Activated CD8-positive, alpha-beta memory T cell treated with anti-CD3 and anti-CD28 coated beads, Interleukin-2, amount 10 ng/mL, durations not matched to agents 7 days and 5 days (primary cell): ENCODE data around the gene MAB21L4. TPM values are rescaled to one million over a fixed set of nuclear protein-coding genes. Genes with fewer than 3 reads are reported as not detected.

ENCODE experiments used
- ATAC-seq: fragments of 150-1000 bp; cut with Tn5 transposase; one replicate; pipeline ENCODE4 v1.10.0; 2021; ENCODE audit warnings: moderate library complexity
- CTCF ChIA-PET: fragments of 350-600 bp; sonication (Branson Sonifier 250); formaldehyde crosslinking; loops from one replicate; lab custom pipeline; 2021; ENCODE audit warnings: antibody characterized with exemption; lab: Charles Lee
- DNase-seq: peaks from one replicate; pipeline ENCODE4 v3.0.0-alpha.2; 2020
- H3K27ac Mint-ChIP-seq: one replicate; pipeline ENCODE4 v1.8.0; 2021; ENCODE audit warnings: mild to moderate bottlenecking, mixed read lengths
- H3K27me3 Mint-ChIP-seq: one replicate; pipeline ENCODE4 v1.8.0; 2021; ENCODE audit warnings: mixed read lengths
- H3K36me3 Mint-ChIP-seq: one replicate; pipeline ENCODE4 v1.8.0; 2021; ENCODE audit warnings: mild to moderate bottlenecking, mixed read lengths
- H3K4me1 Mint-ChIP-seq: one replicate; pipeline ENCODE4 v1.8.0; 2021; ENCODE audit warnings: mixed read lengths
- H3K4me3 Mint-ChIP-seq: one replicate; pipeline ENCODE4 v1.8.0; 2021; ENCODE audit warnings: mild to moderate bottlenecking, moderate library complexity, mixed read lengths
- H3K9me3 Mint-ChIP-seq: one replicate; pipeline ENCODE4 v1.8.0; 2022; ENCODE audit warnings: low read depth, mixed read lengths
- total RNA-seq, 2 experiments: library from RNA; stranded (reverse); gene quantifications; one replicate each; pipeline ENCODE4 v1.2.3, GENCODE V29; 2021

Gene MAB21L4
- total RNA-seq, 2 experiments from 2014 or later: not detected

GRCh38 chr2:240898731-240899467 lies 2.9 kb upstream of the MAB21L4 start:
- H3K4me3 Mint-ChIP-seq: no peak overlapping the region
- ATAC-seq (no peak), DNase-seq (no peak)
- CTCF ChIA-PET: no interaction called here
- no peaks in the 10 kb centered on the region for H3K27me3 Mint-ChIP-seq
- H3K4me1 Mint-ChIP-seq: no peaks in the 10 kb centered on the region
- H3K36me3 Mint-ChIP-seq: no peaks in the 10 kb centered on the region
- H3K27ac Mint-ChIP-seq: no peak overlapping the region
- no peaks in the 10 kb centered on the region for H3K9me3 Mint-ChIP-seq

DNA sequence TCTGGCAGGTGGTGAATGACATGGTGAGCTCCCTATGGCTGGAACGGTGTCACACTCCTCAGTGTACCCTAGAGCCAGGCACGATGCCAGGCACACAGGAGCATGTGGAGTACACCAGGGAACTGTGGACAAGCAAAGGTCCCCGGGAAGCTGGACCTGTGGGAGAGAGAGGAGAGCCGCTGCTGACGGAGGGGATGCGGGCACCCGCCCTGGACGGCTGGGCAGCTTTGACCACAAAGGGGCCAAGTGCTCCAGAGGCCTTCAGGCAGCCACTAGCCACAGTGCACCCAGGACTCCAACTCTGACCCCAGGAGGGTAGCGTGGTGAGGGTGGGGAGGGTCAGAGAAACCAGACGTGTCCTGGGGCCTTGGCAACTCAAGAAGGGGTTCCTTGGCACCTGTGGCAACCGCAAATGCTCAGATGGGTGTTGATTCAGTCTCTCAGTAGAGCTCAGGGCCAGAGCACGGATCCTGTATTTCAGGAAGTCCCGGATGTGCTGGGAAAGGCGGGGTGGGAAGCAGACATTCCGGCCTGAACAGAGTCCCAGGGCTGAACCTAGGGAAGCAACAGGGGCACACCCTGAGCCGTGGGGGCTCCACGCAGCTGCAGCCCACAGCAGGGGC lies 2.3 kb upstream of the MAB21L4 start:
- Mint-ChIP-seq H3K27ac (no peak overlapping the region), H3K27me3 (no peaks in the 10 kb centered on the region), H3K36me3 (no peaks in the 10 kb centered on the region), H3K9me3 (no peaks in the 10 kb centered on the region), H3K4me3 (no peak overlapping the region), H3K4me1 (no peaks in the 10 kb centered on the region)
- CTCF ChIA-PET: no interaction called here
- DNase-seq: no peak
- no peak for ATAC-seq

DNA sequence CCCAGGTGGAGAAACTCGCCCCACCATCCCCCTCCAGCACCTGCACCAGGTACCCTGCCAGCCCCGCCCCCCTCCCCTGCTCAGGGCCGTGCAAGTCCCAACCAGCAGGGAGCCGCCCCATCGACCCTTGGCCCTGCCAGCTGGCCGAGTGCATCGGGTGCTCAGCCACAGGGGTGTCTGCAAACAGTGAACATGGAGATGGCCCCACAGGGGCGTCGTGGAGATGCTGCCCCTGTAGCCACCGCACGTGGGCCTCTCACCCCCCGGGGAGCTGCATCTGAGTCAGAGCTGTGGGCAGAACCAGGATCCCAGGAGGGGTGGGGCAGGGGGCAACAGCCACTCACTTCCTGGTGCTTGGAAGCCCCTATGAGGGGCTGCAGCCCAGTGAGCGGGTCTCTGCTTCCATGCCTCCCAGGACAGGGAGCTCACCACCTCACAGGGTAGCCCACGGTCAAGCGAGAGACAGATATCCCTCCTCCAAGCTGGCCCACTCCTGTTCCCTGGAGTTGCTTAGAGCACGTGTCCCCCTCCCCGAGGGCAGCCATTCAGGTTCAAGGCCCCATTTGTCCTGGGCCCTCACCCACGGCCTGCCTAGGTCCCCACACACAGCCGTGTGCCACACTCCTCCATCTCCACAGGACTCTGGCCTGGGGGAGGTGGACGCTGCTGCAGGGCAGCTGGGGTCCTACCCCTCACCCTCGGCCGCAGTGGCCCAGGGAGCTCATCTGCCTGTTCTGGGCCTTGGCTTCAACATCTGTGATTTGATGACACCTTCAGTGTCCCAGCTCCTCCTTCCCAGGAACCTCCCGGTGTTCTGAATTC lies 1.1 kb upstream of the MAB21L4 start:
- CTCF ChIA-PET: interaction anchor here (1.3 kb wide), 1 partner anchor 18 kb away, joined by 4 read pairs; no protein-coding TSS in a partner anchor
- Mint-ChIP-seq H3K27me3 (no peaks in the 10 kb centered on the region), H3K27ac (no peak overlapping the region), H3K9me3 (no peaks in the 10 kb centered on the region), H3K4me1 (no peaks in the 10 kb centered on the region), H3K36me3 (no peaks in the 10 kb centered on the region), H3K4me3 (no peak overlapping the region)
- DNase-seq (no peak), ATAC-seq (no peak)

DNA sequence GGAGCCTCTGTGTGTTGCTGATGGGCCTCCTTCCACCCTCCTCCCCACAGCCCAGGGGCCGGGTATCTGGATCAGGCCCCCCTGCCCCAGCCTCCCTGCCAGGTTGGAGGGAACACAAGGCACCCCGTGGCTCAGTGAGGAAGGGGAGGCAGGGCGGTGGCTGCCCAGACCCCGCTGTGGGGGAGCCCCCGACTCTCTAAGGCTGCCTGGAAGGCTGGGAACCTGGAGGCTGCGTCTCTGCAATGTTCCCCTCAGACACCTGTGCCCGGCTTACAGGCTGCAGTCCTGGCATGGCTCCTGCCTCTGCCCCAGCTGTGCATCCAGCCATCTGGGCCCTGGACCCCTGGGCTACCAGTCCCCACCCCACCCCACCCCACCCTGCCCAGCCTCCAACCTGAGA lies 438 bp upstream of the MAB21L4 start:
- H3K4me3 Mint-ChIP-seq: no peak overlapping the region
- H3K9me3 Mint-ChIP-seq: no peaks in the 10 kb centered on the region
- ATAC-seq (no peak), DNase-seq (no peak)
- H3K27me3 Mint-ChIP-seq: no peaks in the 10 kb centered on the region
- CTCF ChIA-PET: interaction anchor here (1.3 kb wide), 1 partner anchor 18 kb away, joined by 4 read pairs; no protein-coding TSS in a partner anchor
- no peaks in the 10 kb centered on the region for H3K36me3 Mint-ChIP-seq
- H3K27ac Mint-ChIP-seq: no peak overlapping the region
- no peaks in the 10 kb centered on the region for H3K4me1 Mint-ChIP-seq

DNA sequence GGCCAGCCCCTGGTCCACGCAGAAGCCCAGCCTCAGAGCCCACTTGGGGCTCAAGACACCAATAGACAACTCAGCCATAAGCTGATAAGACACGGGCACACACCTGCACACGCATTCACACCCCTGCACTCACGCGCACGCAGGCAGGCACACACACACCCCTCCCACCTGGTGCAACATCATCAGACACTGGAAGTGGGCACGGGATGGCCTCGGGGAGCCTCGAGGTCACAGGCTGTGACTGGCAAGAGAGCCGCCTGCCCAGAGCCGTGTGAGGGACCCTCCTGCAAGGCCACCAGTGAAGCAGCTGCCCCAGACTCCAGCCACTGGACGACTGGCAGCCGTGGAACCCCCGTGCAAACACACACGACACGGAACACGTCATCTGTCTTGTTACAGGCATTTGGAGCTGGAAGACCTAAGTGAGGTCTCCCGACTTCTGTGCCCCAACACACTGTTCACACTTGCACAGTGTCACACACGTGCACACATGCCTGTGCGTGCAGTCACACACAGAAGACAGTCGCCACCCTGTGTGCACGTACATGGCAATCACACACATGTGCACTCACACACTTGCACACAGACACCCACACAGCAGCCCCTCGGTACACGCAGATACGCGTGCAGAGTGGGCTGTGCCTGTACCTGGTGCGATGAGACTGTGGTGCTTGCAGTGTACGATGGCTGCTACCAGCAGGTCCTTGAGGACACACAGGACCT lies 959 bp downstream of the MAB21L4 start:
- CTCF ChIA-PET: no interaction called here
- no peak for DNase-seq
- H3K36me3 Mint-ChIP-seq: no peaks in the 10 kb centered on the region
- no peak overlapping the region for H3K4me3 Mint-ChIP-seq
- H3K27me3 Mint-ChIP-seq: no peaks in the 10 kb centered on the region
- no peak overlapping the region for H3K27ac Mint-ChIP-seq
- no peak for ATAC-seq
- H3K4me1 Mint-ChIP-seq: no peaks in the 10 kb centered on the region
- H3K9me3 Mint-ChIP-seq: no peaks in the 10 kb centered on the region

DNA sequence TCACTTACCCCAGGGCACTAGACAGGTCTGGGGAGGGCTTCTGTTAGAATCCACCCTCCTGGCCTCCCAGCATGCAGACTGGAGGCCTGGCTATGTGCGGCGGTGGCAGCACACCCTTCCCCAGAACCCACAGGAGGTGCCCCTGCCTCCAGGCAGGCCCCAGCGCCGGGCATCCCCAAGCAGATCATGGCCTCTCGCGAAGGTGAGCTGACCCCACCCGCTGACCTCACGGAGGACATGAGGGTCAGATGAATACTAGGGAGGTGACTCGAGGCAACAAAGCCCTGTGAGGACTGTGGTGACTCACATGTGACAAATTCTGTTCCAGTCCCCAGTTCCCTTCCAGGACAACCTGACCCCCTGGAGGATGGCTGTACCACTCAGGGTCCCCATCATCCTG lies 1.9 kb downstream of the MAB21L4 start:
- H3K27me3 Mint-ChIP-seq: no peaks in the 10 kb centered on the region
- ATAC-seq (no peak), DNase-seq (no peak)
- no peak overlapping the region for H3K27ac Mint-ChIP-seq
- CTCF ChIA-PET: no interaction called here
- no peak overlapping the region for H3K4me3 Mint-ChIP-seq
- no peaks in the 10 kb centered on the region for H3K36me3 Mint-ChIP-seq
- no peaks in the 10 kb centered on the region for H3K4me1 Mint-ChIP-seq
- no peaks in the 10 kb centered on the region for H3K9me3 Mint-ChIP-seq

DNA sequence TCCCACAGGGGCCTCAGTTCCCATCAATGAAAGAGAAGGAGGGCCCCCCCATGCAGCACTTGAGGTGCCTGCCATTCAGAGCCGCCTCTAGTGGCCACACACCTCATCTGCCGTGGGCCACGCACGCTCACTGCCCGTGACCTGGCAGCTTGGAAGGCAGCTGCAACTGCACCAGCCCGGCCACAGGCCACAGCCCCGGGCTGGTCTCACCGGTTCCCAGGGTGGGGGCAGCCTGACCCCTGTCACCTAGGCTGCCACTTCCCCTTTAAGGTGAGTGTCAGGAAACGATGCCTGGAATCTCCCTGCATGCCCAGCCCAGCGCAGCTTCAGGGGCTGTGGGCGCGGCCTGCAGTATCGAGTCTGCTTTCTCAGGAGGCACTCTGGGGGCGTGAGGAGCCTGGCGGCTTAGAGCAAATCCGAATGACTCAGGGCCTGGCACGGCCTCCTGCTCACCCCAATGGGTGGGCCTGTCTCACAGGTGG lies 2.6 kb downstream of the MAB21L4 start:
- Mint-ChIP-seq H3K9me3 (no peaks in the 10 kb centered on the region), H3K27ac (no peak overlapping the region), H3K27me3 (no peaks in the 10 kb centered on the region), H3K36me3 (no peaks in the 10 kb centered on the region), H3K4me1 (no peaks in the 10 kb centered on the region), H3K4me3 (no peak overlapping the region)
- CTCF ChIA-PET: no interaction called here
- ATAC-seq: no peak
- DNase-seq: no peak

DNA sequence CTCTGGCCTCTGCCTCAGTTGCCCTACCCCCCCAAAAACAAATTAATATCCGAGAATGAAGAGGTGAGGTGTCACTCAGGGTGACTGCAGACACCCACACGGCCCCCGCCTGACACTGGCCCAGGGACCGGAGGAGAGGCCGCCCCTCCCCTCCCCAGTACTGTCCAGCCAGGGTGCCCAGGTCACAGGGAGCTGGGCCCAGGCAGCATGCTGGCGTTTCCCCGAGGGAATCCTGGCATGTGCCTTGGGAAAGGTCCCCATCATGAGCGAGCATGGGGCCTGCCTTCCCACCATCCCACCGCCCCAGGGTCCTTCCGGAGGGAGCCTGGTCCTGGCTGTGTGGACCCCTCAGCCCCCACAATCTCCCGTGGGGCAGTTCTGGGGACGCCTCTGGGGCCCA lies 3.0 kb downstream of the MAB21L4 start:
- Mint-ChIP-seq H3K9me3 (no peaks in the 10 kb centered on the region), H3K36me3 (no peaks in the 10 kb centered on the region), H3K4me3 (no peak overlapping the region), H3K27ac (no peak overlapping the region), H3K27me3 (no peaks in the 10 kb centered on the region), H3K4me1 (no peaks in the 10 kb centered on the region)
- ATAC-seq (no peak), DNase-seq (no peak)
- CTCF ChIA-PET: no interaction called here

GRCh38 chr2:240892356-240892755 lies 3.6 kb downstream of the MAB21L4 start:
- CTCF ChIA-PET: no interaction called here
- no peaks in the 10 kb centered on the region for H3K27me3 Mint-ChIP-seq
- no peak for ATAC-seq
- no peak overlapping the region for H3K27ac Mint-ChIP-seq
- H3K4me1 Mint-ChIP-seq: no peaks in the 10 kb centered on the region
- no peaks in the 10 kb centered on the region for H3K9me3 Mint-ChIP-seq
- H3K36me3 Mint-ChIP-seq: no peaks in the 10 kb centered on the region
- H3K4me3 Mint-ChIP-seq: no peak overlapping the region
- DNase-seq: no peak

- CTCF ChIA-PET: interaction anchor here (1.3 kb wide), 1 partner anchor 23 kb away, joined by 3 read pairs; no protein-coding TSS in a partner anchor
- no peak for DNase-seq
- no peaks in the 10 kb centered on the region for H3K36me3 Mint-ChIP-seq
- H3K4me3 Mint-ChIP-seq: no peak overlapping the region
- no peaks in the 10 kb centered on the region for H3K27me3 Mint-ChIP-seq
- H3K27ac Mint-ChIP-seq: no peak overlapping the region
- no peaks in the 10 kb centered on the region for H3K9me3 Mint-ChIP-seq
- no peaks in the 10 kb centered on the region for H3K4me1 Mint-ChIP-seq
- no peak for ATAC-seq
These were observed 4.2 kb downstream of the MAB21L4 start for GRCh38 chr2:240891492-240892340.

DNA sequence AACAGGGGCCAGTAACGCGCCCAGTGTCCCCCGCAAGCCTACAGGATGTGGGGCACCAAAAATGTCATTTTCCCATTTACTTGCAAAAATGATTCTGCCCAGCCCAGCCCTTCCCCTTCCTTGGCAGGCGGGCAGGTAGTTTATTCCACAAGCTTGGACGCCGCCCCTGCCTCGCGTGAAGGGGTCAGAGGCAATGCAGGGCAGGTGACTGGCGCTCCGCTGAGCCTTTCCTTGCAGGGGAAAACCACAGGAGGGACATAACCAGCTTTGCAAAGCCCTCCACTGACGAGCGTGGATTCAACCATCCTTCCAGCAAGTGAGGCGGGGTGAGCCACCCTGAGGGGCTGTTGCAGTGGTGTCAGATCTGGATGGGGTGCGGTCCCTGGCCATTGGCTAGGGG lies 5.3 kb downstream of the MAB21L4 start:
- ATAC-seq: no peak
- CTCF ChIA-PET: interaction anchor here (1.1 to 1.3 kb wide), 2 partner anchors 24 to 377 kb away, joined by 3 read pairs; no protein-coding TSS in a partner anchor
- Mint-ChIP-seq H3K27me3 (no peaks in the 10 kb centered on the region), H3K9me3 (no peaks in the 10 kb centered on the region), H3K4me1 (no peaks in the 10 kb centered on the region), H3K27ac (no peak overlapping the region), H3K36me3 (no peaks in the 10 kb centered on the region), H3K4me3 (no peak overlapping the region)
- DNase-seq: no peak
